UCSD-AML1 (cell line): ENCODE results near the gene MAP3K5.

ENCODE experiments used
- DNase-seq: peaks from one replicate; lab custom pipeline; 2025; ENCODE audit not compliant: unreplicated experiment; lab: John Stamatoyannopoulos, UW

The MAP3K5 gene

DNA sequence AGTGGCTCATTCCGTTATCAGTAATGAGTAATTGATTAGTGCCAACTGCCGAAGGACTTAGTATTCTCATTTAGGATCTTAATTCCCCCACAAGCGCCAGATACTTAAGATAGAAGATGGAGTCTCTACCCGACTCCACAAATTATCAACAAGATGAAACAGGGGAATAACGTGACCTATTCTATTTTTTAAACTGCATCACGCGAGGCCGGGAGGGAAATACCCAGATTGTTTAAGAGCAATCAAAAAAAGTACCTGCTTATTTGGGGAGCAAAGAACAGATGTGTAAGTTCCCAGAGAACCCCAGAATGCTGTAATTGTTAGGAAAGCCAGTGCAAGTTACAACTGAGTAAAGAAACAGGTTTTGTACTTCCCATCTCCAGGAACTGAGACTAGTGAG, 1.1 kb upstream of the MAP3K5 start:
- DNase-seq: no peak

DNA sequence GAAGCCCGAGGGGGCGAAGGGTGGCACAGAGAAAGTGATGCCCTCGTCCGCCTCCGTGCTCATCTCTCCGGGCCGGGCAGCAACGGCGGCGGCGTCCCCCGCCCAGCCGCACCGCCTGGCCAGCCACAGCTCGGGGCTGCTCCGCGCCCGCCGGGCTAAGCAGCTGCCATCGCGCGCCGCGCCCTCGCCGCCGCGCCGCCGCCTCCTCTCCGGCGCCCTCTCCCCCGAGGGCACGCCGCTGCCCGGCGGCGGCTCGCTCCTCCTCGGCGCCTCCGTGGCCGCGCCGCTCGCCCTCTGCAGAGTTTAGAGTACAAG, 225 bp downstream of the MAP3K5 start:
- no peak for DNase-seq

DNA sequence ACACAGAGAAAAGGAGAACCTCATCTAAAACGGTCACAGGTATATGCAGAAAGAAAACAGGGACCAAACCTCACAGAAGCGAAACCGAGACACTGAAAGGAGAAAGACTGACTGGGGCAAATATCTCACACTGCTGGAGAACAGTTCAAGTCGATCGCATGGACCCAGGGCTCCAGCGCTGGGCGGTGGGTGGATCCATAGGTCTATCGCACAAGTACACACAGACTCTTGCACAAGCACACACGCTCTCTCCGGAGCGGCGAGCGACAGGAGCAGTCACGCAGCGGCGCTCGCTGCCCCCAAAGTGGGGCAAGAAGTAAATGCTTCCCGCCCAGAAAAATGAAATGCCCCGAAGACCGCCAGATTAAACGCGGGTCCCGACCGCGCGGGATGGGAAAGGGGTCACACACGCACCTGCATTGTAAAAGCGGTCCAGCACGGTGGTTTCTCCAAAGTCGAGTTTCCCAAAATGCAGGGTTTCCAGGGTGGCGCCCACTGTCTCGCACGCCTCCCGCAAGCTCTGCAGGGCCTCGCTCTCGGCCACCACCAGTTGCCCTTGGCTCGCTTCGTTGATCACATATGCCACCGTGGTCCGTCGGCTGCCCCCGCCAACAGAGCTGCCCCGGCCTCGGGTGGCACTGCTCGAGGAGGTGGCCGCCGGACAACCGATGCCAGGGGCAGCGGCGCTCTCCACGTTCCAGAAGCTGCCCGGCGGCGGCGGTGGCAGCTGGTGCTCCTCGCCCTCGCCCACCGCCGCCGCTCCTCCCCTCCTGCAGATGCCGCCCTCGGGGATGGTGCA, 782 bp downstream of the MAP3K5 start:
- peak; percentile 76 for DNase-seq

DNA sequence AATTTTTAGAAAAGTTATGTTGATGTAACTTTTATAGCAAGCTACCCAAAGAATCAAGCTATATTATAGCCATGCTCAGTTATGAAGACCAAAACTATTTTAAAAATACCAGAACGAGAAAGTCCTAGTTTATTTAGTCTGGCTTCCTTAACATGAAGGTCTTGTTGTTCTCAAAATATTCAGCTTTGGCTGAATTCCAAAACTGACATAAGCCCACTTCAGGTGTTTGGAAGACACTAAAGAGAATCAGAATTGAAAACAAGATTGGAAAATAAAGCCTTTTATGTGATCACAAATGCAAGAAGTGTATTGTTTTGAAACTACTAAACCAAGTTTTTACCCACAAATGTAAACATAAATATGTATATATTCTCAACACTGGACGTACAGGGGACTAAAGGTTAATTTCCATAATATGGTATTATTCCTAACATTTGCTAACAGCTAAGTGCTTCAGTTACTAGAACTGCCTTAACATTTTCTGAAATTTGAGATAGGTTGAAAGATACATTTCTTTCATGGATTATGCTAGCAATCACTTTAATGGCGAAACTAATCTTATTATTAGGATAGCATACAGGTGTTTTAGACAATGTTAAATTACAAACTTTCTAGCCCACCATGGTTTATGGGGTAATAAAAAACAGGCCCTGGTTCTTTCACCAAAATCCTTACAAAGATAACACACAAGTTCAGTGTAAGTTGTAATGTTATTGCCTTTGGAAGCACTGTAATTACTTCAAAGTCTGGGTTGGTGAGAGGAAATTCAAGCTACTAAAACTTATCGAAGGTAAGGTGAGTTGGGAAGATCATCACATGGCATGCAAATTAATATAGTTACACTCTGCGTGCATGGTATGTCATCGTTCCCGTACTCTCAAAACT, 1.6 kb downstream of the MAP3K5 start:
- DNase-seq: no peak

DNA sequence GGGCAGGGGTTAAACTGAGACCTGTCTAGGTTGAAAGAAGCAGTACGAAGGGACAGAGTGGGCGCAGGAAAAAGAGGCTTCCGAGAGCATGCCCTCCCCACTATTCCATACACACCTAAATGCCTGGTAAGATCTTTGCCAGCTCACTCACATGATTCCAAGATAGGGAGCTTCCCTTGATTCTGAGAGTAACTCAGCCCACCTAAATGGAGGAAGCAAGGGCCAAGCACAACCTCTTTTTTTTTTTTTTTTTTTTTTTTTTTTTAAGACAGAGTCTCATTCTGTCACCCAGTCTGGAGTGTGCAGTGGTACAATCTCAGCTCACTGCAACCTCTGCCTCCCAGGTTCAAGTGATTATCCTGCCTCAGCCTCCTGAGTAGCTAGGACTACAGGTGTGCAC, 2.8 kb downstream of the MAP3K5 start:
- peak; percentile 22 for DNase-seq

DNA sequence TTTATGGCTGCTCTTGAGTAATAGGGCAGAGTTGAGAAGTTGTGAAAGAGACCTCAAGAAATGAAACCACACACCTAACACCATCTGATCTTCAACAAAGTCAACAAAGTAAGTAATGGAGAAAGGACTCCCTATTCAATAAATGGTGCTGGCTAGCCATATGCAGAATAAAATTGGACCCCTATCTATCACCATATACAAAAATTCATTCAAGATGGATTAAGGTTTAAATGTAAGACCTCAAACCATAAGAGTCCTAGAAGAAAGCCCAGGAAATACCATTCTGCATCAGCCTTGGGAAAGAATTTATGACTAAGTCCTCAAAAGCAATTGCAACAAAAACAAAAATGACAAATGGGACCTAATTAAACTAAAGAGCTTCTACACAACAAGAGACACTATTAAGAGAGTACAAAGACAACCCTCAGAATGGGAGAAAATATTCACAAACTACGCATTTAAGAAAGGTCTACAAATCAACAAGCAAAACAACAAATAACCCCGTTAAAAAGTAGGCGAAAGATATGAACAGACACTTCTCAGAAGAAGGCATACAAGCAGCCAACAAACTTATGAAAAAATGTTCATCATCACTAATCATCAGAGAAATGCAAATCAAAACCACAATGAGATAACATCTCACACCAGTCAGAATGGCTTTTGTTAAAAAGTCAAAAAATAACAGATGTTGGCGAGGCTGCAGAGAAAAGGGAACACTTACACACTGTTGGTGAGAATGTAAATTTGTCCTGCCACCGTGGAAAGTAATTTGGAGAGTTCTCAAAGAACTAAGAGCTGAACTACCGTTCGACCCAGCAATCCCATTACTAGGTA, 4.0 kb downstream of the MAP3K5 start:
- no peak for DNase-seq

DNA sequence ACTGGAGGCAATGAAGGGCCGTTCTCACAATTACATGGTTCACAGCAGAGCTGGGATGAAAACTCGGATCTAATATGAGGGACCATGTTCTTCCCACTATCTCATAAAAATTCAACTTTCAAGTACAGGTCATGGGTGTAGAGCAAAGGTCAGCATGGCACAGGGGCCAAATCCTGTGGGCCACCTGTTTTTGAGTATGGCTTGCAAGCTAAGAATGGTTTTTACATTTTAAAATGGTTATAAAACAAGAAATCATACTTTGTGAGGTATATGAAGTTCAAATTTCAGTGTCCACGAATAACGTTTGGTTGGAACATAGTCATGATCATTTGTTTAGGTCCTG, 4.6 kb downstream of the MAP3K5 start:
- DNase-seq: no peak

DNA sequence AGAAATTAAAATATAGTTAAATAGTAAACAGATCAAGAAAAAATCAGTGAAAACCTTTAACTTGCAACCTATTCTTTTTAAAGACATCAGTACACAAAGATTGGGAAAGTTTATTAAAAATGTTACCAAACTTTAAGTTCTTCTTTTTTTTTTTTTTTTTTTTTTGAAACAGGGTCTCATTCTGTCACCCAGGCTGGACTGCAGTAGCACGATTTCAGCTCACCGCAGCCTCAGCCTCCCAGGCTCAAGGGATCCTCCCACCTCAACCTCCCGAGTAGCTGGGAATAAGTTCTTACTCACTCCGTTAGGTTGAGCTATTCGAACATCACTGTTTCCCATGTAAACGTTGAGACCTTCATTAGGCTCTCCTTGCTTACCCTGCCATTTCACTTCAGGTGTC, 5.6 kb downstream of the MAP3K5 start:
- no peak for DNase-seq

DNA sequence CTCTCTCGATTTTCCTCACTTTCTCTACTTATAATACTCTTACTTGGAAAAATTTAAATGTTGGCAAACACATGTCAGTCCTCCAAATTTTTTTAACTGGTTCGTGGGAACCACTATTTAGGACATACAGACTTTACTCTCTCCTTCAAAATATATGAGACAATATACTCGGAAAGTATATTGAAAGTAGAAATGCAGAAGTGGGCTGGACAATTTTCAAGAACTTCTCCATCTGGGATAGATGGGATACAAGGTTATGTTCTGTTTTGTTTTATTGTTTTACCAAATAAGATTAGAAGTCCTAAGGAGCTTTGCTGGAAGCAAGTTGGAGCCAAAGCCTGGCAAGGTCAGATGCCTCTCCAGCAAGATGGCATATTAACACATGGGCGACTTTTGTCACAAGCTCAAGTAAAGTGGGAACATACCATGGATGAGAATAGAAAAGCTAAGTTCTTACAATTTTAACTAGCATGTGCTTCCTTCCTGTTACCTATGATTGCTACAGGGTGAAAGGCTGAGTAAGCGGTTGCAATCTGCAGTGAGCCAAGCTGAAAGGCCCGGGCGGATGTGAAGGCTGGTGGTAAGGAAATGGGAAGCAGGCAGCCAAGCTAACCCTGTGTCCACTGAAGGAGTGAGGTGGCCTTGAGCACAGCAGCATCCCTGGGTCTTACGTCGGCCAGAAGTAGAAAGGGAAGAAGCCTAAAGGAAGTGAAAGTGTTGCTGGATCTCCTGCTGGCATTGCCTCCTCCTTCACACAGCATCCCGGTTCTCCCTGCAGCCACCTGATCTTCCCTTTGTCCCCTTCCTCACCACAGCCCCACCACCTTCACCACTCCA, 7.1 kb downstream of the MAP3K5 start:
- peak; percentile 80 for DNase-seq

DNA sequence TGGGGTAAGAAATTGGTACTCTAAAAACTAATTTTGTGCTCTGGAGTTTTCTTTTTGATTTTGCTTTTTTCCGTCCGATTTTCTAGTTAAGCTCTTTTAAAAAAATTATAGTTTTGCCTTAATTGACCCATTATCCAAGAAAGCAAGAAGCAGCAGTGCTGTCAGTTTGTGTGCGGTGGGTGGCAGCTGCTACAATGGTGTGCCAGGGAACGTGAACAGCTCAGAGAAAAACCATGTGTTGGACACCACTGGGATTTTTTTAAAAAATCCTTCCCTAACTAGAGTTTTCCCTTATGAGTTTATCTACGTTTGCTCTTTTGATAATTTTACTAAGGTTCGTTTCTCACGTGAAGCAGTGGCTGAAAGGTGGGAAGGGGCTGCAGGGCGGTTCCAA, 8.0 kb downstream of the MAP3K5 start:
- DNase-seq: no peak

DNA sequence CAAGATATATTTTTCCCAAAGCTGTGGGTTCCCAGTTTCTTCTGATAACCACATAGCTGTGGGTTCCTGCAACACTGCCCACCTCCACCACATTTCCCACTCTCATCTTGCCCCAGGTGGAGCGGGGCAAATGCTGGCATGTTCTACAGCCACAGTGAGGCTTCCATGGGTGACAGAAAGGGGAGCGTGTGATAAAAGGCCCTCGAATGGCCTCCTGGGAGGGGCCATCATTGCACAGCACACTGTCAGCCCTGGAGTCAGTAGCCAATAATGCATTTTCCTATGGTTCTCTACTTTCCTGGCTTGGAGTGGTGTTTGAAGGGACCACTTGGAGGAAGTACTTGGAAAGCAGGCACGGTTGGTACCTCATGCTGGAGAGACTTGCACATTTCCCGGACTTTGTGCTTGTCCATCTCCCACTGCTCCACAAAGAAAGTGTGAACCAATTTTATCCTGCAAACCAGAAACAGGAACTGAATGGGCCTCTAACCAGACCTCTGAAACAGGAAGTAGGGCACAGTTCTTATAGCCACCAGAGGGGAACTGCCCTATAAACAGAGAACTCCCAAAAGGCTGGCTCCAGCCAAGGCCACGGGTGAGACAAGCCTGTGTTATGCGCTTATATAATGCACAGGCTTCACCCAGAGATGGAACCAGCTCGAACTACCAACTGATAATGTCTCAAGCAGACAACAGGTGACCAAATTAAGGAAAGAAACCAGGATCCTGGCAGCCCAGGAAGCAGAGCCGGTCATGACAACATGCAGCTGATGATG, 8.6 kb downstream of the MAP3K5 start:
- peak; percentile 72 for DNase-seq

DNA sequence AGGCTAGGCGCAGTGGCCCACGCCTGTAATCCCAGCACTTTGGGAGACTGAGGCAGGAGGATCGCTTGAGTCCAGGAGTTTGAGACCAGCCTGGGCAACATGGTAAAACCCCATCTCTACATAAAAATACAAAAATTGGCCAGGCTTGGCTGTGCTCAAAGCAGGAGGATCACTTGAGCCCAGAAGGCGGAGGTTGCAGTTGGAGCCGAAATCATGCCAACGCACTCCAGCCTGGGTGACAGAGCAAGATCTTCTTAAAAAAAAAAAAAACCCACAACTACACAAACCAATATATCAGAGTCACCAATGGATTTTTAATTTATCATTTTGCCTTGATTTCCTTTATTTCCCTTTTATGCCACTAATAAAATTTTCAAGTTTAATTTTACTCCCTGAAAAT, 9.3 kb downstream of the MAP3K5 start:
- no peak for DNase-seq

DNA sequence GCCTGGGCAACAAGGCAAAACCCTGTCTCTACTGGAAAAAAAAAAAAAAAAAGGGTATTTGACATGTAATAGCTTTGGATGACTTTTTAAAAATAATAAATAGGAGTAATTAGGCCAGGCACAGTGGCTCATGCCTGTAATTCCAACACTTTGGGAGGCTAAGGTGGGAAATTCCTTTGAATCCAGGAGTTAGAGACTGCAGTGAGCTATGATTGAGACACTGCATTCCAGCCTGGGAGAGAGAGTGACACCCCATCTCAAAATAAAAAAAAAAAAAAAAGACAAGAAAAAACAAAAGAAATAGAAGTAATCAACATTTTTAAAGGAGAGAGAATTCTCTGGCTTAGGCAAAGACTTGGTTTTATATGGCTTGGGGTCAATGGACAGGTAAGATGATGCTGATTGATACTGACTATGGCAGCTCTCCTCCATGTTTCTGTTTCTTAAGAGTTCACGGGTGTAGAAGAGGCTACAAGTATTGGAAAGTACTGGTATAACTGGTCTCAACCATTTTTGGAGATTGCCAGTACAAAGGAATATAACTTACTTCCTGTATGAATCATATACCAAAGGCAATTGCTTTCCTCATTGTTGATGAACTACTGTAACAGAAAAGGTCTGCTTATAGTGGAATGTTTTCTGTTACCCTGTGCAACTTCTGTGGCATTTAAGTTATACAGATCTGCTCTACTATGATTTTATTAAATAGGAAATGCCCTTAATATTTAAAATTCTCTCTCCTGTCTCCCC, 10.1 kb downstream of the MAP3K5 start:
- DNase-seq: no peak

DNA sequence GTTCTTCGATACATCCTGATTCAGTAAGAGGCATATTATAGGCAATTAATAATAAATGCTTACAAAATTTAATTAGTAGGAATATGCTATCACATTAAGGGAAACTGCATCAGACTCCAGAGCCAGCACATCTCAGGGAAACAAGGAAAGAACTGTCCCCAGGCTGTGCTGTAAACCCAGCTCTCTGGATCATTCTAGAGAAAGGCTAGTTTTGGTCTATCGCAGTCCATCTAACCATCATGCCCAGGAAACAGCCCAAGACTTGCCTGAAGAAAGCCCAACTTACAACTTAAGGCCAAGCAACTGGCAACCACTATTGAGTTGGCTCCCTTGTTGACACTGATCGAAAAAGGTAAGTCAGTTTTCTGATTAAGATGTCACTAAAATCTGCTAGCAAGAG, 11.3 kb downstream of the MAP3K5 start:
- DNase-seq: no peak

DNA sequence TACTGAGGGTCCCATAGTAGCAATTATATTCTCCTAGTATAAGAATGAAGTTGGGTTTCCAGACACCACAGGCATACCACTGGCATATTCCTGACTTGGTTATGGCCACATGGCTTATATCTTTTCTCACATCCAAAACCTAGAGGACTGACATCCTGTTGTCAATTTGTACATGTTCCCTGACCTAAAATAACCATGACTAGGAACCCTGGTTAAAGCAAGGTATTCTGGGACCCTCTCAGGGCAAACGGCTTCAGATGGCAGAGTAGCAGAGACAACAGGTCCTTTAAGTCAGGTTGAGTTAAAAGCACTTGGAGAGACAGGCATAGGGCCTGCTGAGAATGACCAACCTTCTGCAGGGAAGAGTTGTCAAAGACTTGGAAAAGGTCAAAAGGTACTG, 12.6 kb downstream of the MAP3K5 start:
- DNase-seq: no peak

DNA sequence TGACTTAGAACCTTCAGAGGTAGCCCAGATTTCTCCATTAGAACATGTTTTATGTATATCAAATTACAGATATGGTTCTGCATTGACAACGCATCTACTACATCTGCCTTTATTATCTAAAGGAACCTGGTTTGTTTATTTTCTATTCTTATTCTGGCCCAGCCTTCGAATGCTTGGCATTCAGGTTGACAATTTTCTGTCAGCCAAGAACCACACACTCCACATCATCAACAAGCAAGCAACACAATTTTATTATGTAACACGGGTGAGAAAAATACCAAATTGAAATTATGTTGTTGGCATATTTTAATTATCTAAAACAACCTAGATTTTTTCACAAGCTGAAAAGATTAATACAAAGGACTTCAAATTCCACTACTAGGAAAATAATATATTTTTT, 14.6 kb downstream of the MAP3K5 start:
- no peak for DNase-seq

DNA sequence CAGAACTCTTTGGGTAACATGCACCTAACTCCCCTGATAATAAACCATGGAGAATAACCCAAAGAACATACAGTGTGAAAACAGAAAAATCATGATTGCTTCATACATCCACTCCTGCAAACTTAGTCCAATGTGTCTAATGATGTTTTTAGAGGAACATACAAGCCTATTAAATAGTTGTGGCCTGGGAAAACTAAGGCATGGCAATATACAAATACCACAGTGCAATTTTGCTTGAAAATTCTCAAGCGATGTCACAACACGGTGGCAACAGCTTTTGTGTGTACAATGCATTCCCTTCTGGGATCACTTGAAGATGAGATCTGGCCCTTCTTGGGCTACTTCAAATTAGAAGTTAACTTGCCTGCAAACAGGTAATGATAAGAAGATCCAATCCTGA, 16.7 kb downstream of the MAP3K5 start:
- DNase-seq: no peak

DNA sequence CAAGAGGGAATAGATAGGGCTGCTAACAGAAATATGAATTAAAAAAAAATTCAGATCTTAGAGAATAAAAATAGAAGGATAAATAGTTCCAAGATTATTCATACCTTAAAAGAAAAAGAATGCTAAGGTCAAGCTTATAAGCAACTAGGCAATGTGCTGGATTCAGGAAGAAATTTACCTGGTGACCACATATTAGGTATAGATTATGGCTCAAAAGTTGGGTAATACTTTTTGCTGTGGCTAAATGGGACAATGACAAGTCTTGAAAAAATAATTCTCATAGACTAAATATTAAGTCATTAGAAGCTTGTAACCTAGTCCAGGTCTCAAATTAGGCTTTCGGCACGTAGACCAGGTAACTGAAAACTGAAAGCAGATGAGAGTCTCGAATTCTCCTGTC, 17.2 kb downstream of the MAP3K5 start:
- no peak for DNase-seq

DNA sequence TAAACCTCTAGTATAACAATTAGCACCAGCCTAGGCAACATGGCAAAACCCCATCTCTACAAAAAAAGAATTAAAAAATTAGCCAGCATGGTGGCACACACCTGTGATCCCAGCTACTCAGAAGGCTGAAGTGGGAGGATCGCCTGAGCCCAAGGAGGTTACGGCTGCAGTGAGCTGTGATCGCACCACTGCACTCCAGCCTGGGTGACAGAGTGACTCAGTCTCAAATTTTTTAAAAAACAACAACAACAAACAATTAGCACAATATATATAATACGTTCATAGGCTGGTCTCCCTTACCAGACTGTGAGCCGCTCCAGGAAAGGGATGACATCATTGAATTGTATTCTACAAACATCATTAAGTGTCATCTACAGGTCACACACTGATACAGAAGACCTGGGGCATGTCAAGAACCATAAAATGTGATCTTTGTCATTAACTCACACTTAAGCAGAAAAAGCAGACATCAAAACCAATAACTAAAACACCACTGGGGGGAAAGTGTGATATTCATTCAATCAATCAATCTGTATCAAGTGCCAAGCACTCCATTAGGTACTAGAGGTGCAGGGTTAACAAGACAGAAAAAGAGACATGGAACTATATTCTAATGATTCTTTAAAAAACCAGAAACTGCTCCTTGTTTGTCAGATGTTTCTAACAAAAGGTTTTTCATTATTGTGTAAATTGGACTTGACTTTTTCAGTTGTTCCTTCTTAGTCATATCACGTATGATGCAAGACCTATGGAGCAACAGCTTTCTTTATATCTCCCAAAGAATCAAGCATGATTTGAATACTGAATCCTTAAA, 17.8 kb downstream of the MAP3K5 start:
- DNase-seq: no peak
